Sigmoid colon (tissue), 7 donors: ENCODE results near the gene CACNB3. TPM values are rescaled to one million over a fixed set of nuclear protein-coding genes. Genes with fewer than 3 reads are reported as not detected.

Experiments used
- DNase-seq: peaks from one replicate; pipeline ENCODE4 v3.0.0-alpha.2; 2019
- H3K27ac ChIP-seq, 4 donors: fragments of 200-600 bp; sonication (generic); one replicate each; pipeline ENCODE4 v1.5.1; 2016 to 2019; ENCODE audit warnings: mild to moderate bottlenecking in 1 of 4
- H3K27me3 ChIP-seq, 3 donors: fragments of 200-600 bp; sonication (generic); one replicate each; pipeline ENCODE4 v1.5.1; 2019; ENCODE audit warnings: mild to moderate bottlenecking in 1 of 3
- H3K36me3 ChIP-seq, 4 donors: fragments of 200-600 bp; sonication (generic); one replicate each; pipeline ENCODE4 v1.5.1; 2016 to 2019
- H3K4me1 ChIP-seq, 4 donors: fragments of 200-600 bp; sonication (generic); one replicate each; pipeline ENCODE4 v1.5.1; 2017 to 2019
- H3K4me3 ChIP-seq, 4 donors: fragments of 200-600 bp; sonication (generic); one replicate each; pipeline ENCODE4 v1.5.1; 2017 to 2019; ENCODE audit warnings: mild to moderate bottlenecking in 2 of 4, moderate library complexity in 1 of 4
- H3K9me3 ChIP-seq, 4 donors: fragments of 200-600 bp in 3 of 4; sonication (generic) in 3 of 4; one replicate each; pipeline versions ENCODE4 v1.5.1 to v1.6.1; 2013 to 2019
- EP300 ChIP-seq, 4 donors: sonication (generic); formaldehyde crosslinking; IDR thresholded peaks; one replicate each; pipeline ENCODE4 v1.6.1; 2017; ENCODE audit warnings: antibody characterized with exemption in 4 of 4
- POLR2A ChIP-seq, 2 donors: fragments of 450-650 bp; IDR thresholded peaks; one replicate each; pipeline ENCODE4 v1.6.1; 2016; ENCODE audit warnings: antibody characterized with exemption in 2 of 2, mild to moderate bottlenecking in 2 of 2, moderate library complexity in 2 of 2
- POLR2AphosphoS5 ChIP-seq, 4 donors: sonication (generic); formaldehyde crosslinking; IDR thresholded peaks; one replicate each; pipeline ENCODE4 v1.6.1; 2017; ENCODE audit warnings: antibody characterized with exemption in 4 of 4
- WGBS, 2 donors: extraction: QIAGEN DNeasy Blood & Tissue Kit; methylation state at CpG; one replicate each; pipeline ENCODE4 v1.1.7; 2013; 5-methylcytosine and 5-hydroxymethylcytosine counted together
- intact Hi-C: fragments of 100-400 bp; cut with DNase I; formaldehyde crosslinking; loops from one replicate; pipeline ENCODE4 v1.15.1; 2023
- polyA plus RNA-seq, 3 donors: library from polyadenylated mRNA; stranded (reverse); fragments of 200-250 nt; gene quantifications; one replicate each; pipeline ENCODE4 v1.2.3, GENCODE V29; 2013
- total RNA-seq, 4 donors: library from RNA; depleted of rRNA; stranded (reverse); fragments of >200 nt; gene quantifications; one replicate each; pipeline ENCODE4 v1.1.0, GENCODE V29; 2016
- TF ChIP-seq, protein P1 (sequence below), 4 experiments: fragments of 450-650 bp in 3 of 4; fragments of 200-600 bp in 1 of 4; IDR thresholded peaks; one replicate each; pipeline ENCODE4 v1.5.1; 2016 to 2019; ENCODE audit warnings: antibody characterized with exemption in 4 of 4, mild to moderate bottlenecking in 3 of 4, moderate library complexity in 2 of 4
- donor health status: healthy with polysubstance abuse.
- donor health status: Bipolar disorder and iron deficiency.
- donor health status: healthy.

CACNB3 gene
- total and polyA plus RNA-seq, 7 donors, result 10.7 to 32.1 (median 21.0) TPM

- Histone ChIP-seq H3K36me3 (no peaks in the 10 kb centered on the region), H3K4me1 (no peaks in the 10 kb centered on the region), H3K4me3 (no peak overlapping the region), H3K9me3 (no peaks in the 10 kb centered on the region), H3K27me3 (peaks cover 0 to 14% (median 8%) of the 10 kb centered on the region in 3 donors), H3K27ac (no peak overlapping the region)
- intact Hi-C loops, result no loop called here
- WGBS, 2 donors, result 84 to 86% methylated on average over 14 of the region's 14 CpGs
- TF ChIP-seq POLR2A (IDR thresholded peaks at IDR 0.05) (no peak), POLR2AphosphoS5 (IDR thresholded peaks at IDR 0.05) (no peak), EP300 (IDR thresholded peaks at IDR 0.05) (no peak)
- TF ChIP-seq, protein P1, sequence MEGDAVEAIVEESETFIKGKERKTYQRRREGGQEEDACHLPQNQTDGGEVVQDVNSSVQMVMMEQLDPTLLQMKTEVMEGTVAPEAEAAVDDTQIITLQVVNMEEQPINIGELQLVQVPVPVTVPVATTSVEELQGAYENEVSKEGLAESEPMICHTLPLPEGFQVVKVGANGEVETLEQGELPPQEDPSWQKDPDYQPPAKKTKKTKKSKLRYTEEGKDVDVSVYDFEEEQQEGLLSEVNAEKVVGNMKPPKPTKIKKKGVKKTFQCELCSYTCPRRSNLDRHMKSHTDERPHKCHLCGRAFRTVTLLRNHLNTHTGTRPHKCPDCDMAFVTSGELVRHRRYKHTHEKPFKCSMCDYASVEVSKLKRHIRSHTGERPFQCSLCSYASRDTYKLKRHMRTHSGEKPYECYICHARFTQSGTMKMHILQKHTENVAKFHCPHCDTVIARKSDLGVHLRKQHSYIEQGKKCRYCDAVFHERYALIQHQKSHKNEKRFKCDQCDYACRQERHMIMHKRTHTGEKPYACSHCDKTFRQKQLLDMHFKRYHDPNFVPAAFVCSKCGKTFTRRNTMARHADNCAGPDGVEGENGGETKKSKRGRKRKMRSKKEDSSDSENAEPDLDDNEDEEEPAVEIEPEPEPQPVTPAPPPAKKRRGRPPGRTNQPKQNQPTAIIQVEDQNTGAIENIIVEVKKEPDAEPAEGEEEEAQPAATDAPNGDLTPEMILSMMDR (IDR thresholded peaks at IDR 0.05), result no peak
- DNase-seq, result no peak
These were observed 17.3 kb upstream of the CACNB3 start for GRCh38 chr12:48800971-48801370.

DNA sequence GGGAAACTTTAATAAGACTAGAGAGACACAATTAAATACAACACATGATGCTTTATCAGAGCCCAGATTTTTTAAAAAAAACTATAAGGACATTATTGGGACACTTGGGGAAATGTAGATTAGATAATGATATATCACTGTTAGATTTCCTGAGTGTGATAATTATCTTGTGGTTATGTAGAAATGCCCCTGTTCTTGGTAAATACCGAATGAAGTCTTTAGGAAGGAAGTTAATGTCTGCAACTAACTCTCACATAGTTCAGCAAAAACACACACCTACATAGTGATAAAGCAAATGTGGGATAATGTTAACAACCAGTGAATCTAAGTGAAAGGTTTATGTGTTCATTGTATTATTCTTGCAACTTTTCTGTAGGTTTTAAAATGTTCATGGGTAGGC is 14.6 kb upstream of the CACNB3 start:
- no peaks in the 10 kb centered on the region for H3K36me3 ChIP-seq
- H3K4me3 ChIP-seq, result no peak overlapping the region
- no peak for DNase-seq
- no peaks in the 10 kb centered on the region for H3K9me3 ChIP-seq
- H3K4me1 ChIP-seq, result no peaks in the 10 kb centered on the region
- intact Hi-C loops, result no loop called here
- H3K27me3 ChIP-seq, result peaks cover 0 to 14% (median 8%) of the 10 kb centered on the region in 3 donors
- TF ChIP-seq POLR2AphosphoS5 (IDR thresholded peaks at IDR 0.05) (no peak), EP300 (IDR thresholded peaks at IDR 0.05) (no peak), POLR2A (IDR thresholded peaks at IDR 0.05) (no peak)
- TF ChIP-seq, protein P1 (IDR thresholded peaks at IDR 0.05), result no peak
- no peak overlapping the region for H3K27ac ChIP-seq
- 40 to 53% methylated on average over 1 of the region's 1 CpG for WGBS, 2 donors

DNA sequence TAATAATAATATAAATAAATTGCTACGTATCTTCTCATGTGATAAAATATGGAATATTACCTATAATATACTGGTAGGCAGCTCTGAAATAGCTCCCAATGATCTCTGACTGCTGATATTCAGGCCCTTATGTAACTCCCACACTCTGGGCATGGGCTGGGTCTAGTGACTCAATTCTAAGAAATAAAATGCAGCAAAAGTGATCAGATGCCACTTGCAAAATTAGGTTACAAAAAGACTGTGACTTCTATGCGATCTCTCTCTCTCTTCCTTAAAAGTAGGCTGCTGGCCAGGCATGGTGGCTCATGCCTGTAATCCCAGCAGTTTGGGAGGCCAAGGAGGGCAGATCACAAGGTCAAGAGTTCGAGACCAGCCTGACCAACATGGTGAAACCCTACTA is 10.3 kb upstream of the CACNB3 start:
- TF ChIP-seq, protein P1 (IDR thresholded peaks at IDR 0.05), result no peak
- TF ChIP-seq POLR2A (IDR thresholded peaks at IDR 0.05) (no peak), POLR2AphosphoS5 (IDR thresholded peaks at IDR 0.05) (no peak)
- no peak overlapping the region for H3K4me3 ChIP-seq
- H3K27me3 ChIP-seq, result no peaks in the 10 kb centered on the region
- H3K9me3 ChIP-seq, result no peaks in the 10 kb centered on the region
- WGBS, 2 donors, result 88 to 93% methylated on average over 3 of the region's 3 CpGs
- no peaks in the 10 kb centered on the region for H3K36me3 ChIP-seq
- peaks cover 0 to 24% (median 12%) of the 10 kb centered on the region in 4 donors for H3K4me1 ChIP-seq
- no peak overlapping the region for H3K27ac ChIP-seq
- intact Hi-C loops, result no loop called here
- no peak for DNase-seq

DNA sequence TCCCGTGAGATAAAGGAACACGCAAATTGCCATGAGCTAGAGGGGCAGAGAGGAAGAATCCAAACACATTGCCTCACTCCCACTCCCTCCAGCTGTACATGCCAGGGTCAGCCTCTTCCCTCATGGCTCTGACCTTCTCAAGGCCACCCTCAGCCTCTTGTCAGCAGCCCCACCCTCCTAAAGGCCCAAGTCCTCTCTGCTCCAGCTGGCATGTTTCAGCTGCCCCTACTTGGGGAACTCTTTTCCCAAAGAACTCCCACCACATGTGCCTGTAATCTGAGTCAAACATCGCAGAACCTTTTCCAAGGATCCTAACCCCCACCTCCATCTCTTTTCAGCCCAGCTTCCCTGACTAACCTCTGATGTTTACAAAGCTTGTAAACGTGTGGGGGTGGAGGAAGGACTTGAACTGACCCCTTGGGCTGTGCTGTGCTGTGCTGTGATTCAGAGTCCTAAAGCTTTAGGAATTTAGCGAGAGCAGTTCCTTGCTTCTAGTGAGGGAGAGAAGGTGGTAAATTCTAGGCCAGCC is 7.3 kb upstream of the CACNB3 start:
- intact Hi-C loops, result loop anchor here (10.0 kb wide), 1 partner anchor 596 kb away; no protein-coding TSS in a partner anchor
- Histone ChIP-seq H3K4me1 (peaks cover 0 to 41% (median 29%) of the 10 kb centered on the region in 4 donors), H3K27me3 (no peaks in the 10 kb centered on the region), H3K27ac (peak overlapping the region in 2 of 4 donors; percentile 35 to 49), H3K9me3 (no peaks in the 10 kb centered on the region), H3K4me3 (no peak overlapping the region), H3K36me3 (no peaks in the 10 kb centered on the region)
- DNase-seq, result no peak
- TF ChIP-seq POLR2AphosphoS5 (IDR thresholded peaks at IDR 0.05) (no peak), EP300 (IDR thresholded peaks at IDR 0.05) (no peak), POLR2A (IDR thresholded peaks at IDR 0.05) (no peak)
- TF ChIP-seq, protein P1 (IDR thresholded peaks at IDR 0.05), result no peak
- WGBS, 2 donors, result 46 to 60% methylated on average over 5 of the region's 5 CpGs
